Liver (tissue), 3 donors: ENCODE data around the gene NLRP13.

ENCODE experiments used
- CTCF ChIP-seq: fragments of 150-350 bp; IDR thresholded peaks from 2 replicates; pipeline ENCODE4 v1.5.1; 2017; ENCODE audit warnings: improper control_type of control experiment, low read depth, low read length; ENCODE audit not compliant: missing input control
- JUND ChIP-seq, 2 donors: IDR thresholded peaks; 2 replicates each; pipeline ENCODE4 v1.6.1; 2016; ENCODE audit warnings: antibody characterized with exemption in 2 of 2
- donor health status: healthy.
- donor health status: healthy.

GRCh38 chr19:55867101-55867500 lies 65.0 kb downstream of the NLRP13 start:
- no peak for TF ChIP-seq JUND (IDR thresholded peaks at IDR 0.05)
- TF ChIP-seq CTCF = no peak
